IPS-15b (cell line): ENCODE results near the gene INPP5D.

Experiments used
- H3K27me3 ChIP-seq: one replicate; pipeline ENCODE4 v1.6.1; 2013; ENCODE audit warnings: low read length; ENCODE audit not compliant: control insufficient read depth, insufficient read depth
- H3K36me3 ChIP-seq: one replicate; pipeline ENCODE4 v1.6.1; 2013; ENCODE audit warnings: low read length; ENCODE audit not compliant: control insufficient read depth, insufficient read depth
- H3K4me1 ChIP-seq: one replicate; pipeline ENCODE4 v1.6.1; 2013; ENCODE audit warnings: mild to moderate bottlenecking, low read length; ENCODE audit not compliant: control insufficient read depth, insufficient read depth
- H3K4me3 ChIP-seq: one replicate; pipeline ENCODE4 v1.5.1; 2013; ENCODE audit warnings: low read depth, low read length
- H3K9ac ChIP-seq: one replicate; pipeline ENCODE4 v1.6.1; 2013; ENCODE audit warnings: low read depth, mild to moderate bottlenecking, low read length
- H3K9me3 ChIP-seq: one replicate; pipeline ENCODE4 v1.6.1; 2013; ENCODE audit warnings: mild to moderate bottlenecking, low read length; ENCODE audit not compliant: control insufficient read depth, insufficient read depth

Gene INPP5D

GRCh38 chr2:233021771-233022170 lies 38.4 kb upstream of the INPP5D start:
- Histone ChIP-seq H3K4me1 (peaks cover 3% of the 10 kb centered on the region), H3K36me3 (no peaks in the 10 kb centered on the region), H3K9me3 (no peaks in the 10 kb centered on the region), H3K9ac (no peak overlapping the region), H3K27me3 (no peaks in the 10 kb centered on the region), H3K4me3 (no peak overlapping the region)

- Histone ChIP-seq H3K4me3 (no peak overlapping the region), H3K9me3 (no peaks in the 10 kb centered on the region), H3K36me3 (no peaks in the 10 kb centered on the region), H3K9ac (no peak overlapping the region), H3K27me3 (no peaks in the 10 kb centered on the region), H3K4me1 (peaks cover 3% of the 10 kb centered on the region)
Measured at GRCh38 chr2:233022561-233022960, 37.6 kb upstream of the INPP5D start.

DNA sequence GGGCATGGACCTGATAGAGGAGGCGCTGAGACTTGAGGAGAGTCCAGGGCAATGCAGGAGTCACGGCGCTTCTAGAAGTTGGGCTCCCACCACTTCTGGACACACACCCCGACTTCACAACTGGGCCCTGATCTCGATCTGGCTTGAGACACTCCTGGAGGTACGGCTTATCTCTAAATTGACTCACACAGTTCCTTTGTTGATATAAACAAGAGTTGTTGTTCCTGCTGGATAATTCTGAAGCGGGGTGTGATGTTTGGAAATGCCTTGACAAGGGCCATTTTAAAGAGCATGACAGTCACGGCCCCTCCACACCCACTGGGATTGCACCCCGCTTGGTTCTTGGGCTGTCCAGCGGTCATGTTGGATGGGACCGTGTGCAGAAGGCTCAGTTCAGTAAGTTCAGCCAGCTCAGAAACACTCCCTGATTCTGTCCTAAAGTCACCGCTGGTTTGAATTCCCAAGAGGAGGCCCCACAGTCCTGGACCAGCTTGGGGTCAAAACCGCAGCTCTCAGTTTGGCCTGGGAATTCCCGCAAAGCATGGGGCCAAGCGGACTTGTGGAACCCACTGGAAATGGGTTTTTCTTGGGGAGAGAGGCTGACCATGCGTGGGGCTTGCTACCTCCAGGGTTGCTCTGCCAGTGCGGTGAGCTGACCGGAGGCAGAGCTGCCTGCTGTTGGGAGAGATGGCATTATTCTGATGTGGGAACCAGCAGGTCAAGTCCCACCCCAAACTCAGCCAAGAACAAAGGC lies 37.0 kb upstream of the INPP5D start:
- no peaks in the 10 kb centered on the region for H3K36me3 ChIP-seq
- no peaks in the 10 kb centered on the region for H3K9me3 ChIP-seq
- H3K4me3 ChIP-seq: no peak overlapping the region

GRCh38 chr2:233023761-233024410 lies 36.3 kb upstream of the INPP5D start:
- peaks cover 3% of the 10 kb centered on the region for H3K4me1 ChIP-seq
- no peak overlapping the region for H3K9ac ChIP-seq
- H3K4me3 ChIP-seq: no peak overlapping the region
- H3K9me3 ChIP-seq: no peaks in the 10 kb centered on the region
- H3K36me3 ChIP-seq: no peaks in the 10 kb centered on the region
- no peaks in the 10 kb centered on the region for H3K27me3 ChIP-seq

More for the DNA sequence above, 37.0 kb upstream of the INPP5D start:
- H3K4me1 ChIP-seq: peaks cover 3% of the 10 kb centered on the region
- no peak overlapping the region for H3K9ac ChIP-seq
- no peaks in the 10 kb centered on the region for H3K27me3 ChIP-seq

DNA sequence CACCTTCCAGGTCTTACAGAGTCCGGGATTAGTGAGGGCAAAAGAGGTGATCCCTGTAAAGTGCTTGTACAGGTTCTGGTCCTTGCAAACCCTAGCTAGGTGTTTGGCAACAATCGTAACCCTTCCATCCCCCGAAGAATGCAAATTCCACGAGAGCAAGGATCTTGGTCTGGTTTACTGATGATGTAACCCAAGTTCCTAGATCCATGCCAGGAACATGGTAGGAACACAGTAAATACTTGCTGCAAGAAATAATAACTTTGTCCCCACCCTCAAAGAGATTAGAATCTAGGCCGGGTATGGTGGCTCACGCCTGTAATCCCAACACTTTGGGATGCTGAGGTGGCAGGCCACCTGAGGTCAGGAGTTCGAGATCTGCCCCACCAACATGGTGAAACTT lies 34.4 kb upstream of the INPP5D start:
- H3K4me3 ChIP-seq: no peak overlapping the region
- no peaks in the 10 kb centered on the region for H3K27me3 ChIP-seq
- peaks cover 3% of the 10 kb centered on the region for H3K4me1 ChIP-seq
- no peaks in the 10 kb centered on the region for H3K9me3 ChIP-seq
- no peaks in the 10 kb centered on the region for H3K36me3 ChIP-seq
- no peak overlapping the region for H3K9ac ChIP-seq

DNA sequence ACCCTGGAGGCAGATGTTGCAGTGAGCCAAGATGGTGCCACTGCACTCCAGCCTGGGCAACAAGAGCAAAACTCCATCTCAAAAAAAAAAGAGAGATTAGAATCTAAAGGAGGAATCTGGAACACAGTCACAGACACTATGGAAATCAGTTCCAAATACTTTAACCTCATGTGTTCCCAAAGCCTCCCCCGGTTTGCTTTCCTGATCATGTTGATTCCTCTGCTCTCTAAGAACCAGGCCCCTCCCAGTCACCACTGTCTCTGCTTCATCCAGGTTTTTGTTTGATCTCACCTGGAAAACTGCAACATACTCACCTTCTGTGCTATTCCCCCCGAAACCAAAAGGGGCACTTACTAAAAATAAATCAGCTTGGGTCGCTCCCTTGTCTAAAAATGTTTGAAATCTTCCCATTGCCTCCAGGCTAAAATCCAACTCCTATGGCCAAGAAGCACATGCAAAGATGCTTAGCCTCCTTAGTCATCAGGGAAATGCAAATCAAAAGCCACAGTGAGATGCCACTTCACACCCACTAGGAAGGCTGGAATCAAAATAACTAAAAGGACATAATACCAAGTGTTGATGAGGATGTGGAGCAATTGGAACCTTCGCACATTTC lies 33.8 kb upstream of the INPP5D start:
- no peak overlapping the region for H3K4me3 ChIP-seq
- H3K4me1 ChIP-seq: peaks cover 3% of the 10 kb centered on the region
- no peak overlapping the region for H3K9ac ChIP-seq
- H3K36me3 ChIP-seq: no peaks in the 10 kb centered on the region
- no peaks in the 10 kb centered on the region for H3K27me3 ChIP-seq
- H3K9me3 ChIP-seq: no peaks in the 10 kb centered on the region

DNA sequence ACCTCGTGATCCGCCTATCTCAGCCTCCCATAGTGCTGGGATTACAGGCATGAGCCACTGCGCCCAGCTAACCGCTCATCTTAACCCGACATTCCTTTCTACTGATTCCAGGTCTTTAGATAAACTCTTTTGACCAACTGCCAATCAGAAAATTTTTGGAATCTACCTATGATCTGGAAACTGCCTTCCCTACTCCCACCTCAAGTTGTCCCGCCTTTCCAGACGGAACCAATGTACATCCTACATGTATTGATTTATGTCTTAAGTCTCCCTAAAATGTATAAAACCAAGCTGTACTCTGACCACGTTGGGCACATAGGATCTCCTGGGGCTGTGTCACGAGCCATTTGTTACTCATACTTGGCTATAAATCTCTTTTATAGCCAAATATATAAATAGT lies 30.8 kb upstream of the INPP5D start:
- Histone ChIP-seq H3K9ac (no peak overlapping the region), H3K9me3 (no peaks in the 10 kb centered on the region), H3K4me1 (peaks cover 3% of the 10 kb centered on the region), H3K36me3 (no peaks in the 10 kb centered on the region), H3K27me3 (no peaks in the 10 kb centered on the region), H3K4me3 (no peak overlapping the region)

GRCh38 chr2:233031556-233032500 lies 28.3 kb upstream of the INPP5D start:
- no peaks in the 10 kb centered on the region for H3K27me3 ChIP-seq
- no peak overlapping the region for H3K4me3 ChIP-seq
- H3K4me1 ChIP-seq: no peaks in the 10 kb centered on the region
- H3K9me3 ChIP-seq: no peaks in the 10 kb centered on the region
- H3K36me3 ChIP-seq: no peaks in the 10 kb centered on the region
- H3K9ac ChIP-seq: no peak overlapping the region

DNA sequence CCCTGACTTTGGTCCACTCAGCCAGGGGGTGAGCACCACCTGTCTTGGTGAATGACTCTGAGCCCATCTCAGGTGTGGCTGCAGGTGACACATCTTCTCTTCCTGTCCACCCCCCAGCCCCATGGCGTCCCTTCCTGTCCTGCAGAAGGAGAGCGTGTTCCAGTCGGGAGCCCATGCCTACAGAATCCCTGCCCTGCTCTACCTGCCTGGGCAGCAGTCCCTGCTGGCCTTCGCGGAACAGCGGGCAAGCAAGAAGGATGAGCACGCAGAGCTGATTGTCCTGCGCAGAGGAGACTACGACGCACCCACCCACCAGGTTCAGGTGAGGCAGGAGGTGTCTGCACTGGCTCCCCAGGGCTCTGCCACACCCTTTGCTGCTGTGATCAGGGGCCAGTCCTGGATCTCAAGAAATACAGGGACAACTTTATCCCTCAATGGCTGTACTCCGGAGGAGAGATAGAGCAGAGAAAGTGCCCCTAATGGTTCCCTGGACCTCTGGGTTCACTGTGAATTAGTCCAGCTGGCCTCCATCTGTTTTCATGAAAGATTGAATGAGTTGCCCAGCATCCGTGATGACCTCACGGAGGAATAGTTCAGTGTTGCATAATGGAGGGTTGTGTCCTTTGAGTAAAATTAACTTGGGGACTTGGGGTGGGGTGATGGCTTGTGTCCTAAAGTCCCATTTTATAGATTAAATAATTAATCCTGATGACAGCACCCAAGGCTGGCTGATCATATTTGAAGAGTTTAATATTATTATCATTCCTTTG lies 27.4 kb upstream of the INPP5D start, which contains the start of gene NEU2:
Gene NEU2, plus strand, starts transcription at position 122 of the 770 bp plus-strand sequence. Its CDS starts 0 bp downstream, at position 122.
- H3K36me3 ChIP-seq: no peaks in the 10 kb centered on the region
- H3K4me1 ChIP-seq: no peaks in the 10 kb centered on the region
- H3K9me3 ChIP-seq: no peaks in the 10 kb centered on the region
- no peak within 1 kb of the TSS for H3K9ac ChIP-seq
- no peaks in the 10 kb centered on the region for H3K27me3 ChIP-seq
- H3K4me3 ChIP-seq: no peak within 1 kb of the TSS

DNA sequence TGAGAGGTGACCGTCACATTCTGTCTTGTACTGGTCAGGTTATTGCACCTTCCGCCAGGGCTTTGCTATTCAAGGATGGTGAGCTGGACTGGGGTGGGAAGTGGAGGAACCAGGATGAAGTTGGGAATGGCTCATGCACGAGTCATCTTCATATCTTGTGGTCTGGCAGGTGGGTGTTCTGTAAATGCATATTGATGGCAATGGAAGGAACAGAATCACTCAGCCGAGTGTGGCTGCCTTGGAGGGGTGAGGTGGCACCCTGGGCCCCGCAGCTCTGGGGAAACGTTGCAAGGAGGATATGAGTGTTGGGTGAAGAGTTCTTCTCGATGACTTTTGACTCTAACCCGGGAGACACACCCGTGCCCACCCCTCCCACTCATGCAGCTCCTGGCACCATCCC lies 26.5 kb upstream of the INPP5D start:
- Histone ChIP-seq H3K9ac (no peak overlapping the region), H3K36me3 (no peaks in the 10 kb centered on the region), H3K27me3 (no peaks in the 10 kb centered on the region), H3K4me1 (no peaks in the 10 kb centered on the region), H3K4me3 (no peak overlapping the region), H3K9me3 (no peaks in the 10 kb centered on the region)
